GM23248 (cell line): ENCODE results near the gene FAM171A2. TPM values are rescaled to one million over a fixed set of nuclear protein-coding genes. Genes with fewer than 3 reads are reported as not detected.

Experiments used
- DNase-seq: peaks from one replicate; pipeline ENCODE4 v3.0.0-alpha.2; 2015
- H2AFZ ChIP-seq: fragments of 200-600 bp; sonication (generic); 2 replicates; pipeline ENCODE4 v1.6.1; 2016; ENCODE audit warnings: antibody characterized with exemption
- H3F3A ChIP-seq: fragments of 200-600 bp; sonication (generic); 2 replicates; pipeline ENCODE4 v1.6.1; 2016; ENCODE audit warnings: mild to moderate bottlenecking, antibody characterized with exemption, mixed run types; ENCODE audit not compliant: insufficient read depth
- H3K27ac ChIP-seq: fragments of 200-600 bp; sonication (generic); 2 replicates; pipeline ENCODE4 v1.5.1; 2016; ENCODE audit warnings: mild to moderate bottlenecking
- H3K27me3 ChIP-seq: fragments of 200-600 bp; sonication (generic); replicated peaks from 2 replicates; pipeline ENCODE4 v1.6.1; 2016; ENCODE audit warnings: mild to moderate bottlenecking; ENCODE audit not compliant: insufficient read depth
- H3K36me3 ChIP-seq: fragments of 200-600 bp; sonication (generic); 2 replicates; pipeline ENCODE4 v1.6.1; 2016; ENCODE audit warnings: low read depth, mild to moderate bottlenecking
- H3K4me1 ChIP-seq: fragments of 200-600 bp; sonication (generic); 2 replicates; pipeline ENCODE4 v1.6.1; 2016; ENCODE audit warnings: mild to moderate bottlenecking; ENCODE audit not compliant: insufficient read depth
- H3K4me2 ChIP-seq: fragments of 200-600 bp; sonication (generic); one replicate; pipeline ENCODE4 v1.6.1; 2016; ENCODE audit warnings: mild to moderate bottlenecking; ENCODE audit not compliant: unreplicated experiment
- H3K4me3 ChIP-seq: fragments of 200-600 bp; sonication (generic); 2 replicates; pipeline ENCODE4 v1.5.1; 2016; ENCODE audit warnings: mild to moderate bottlenecking
- H3K79me2 ChIP-seq: fragments of 200-600 bp; sonication (generic); 2 replicates; pipeline ENCODE4 v1.6.1; 2016; ENCODE audit warnings: mild to moderate bottlenecking; ENCODE audit not compliant: insufficient read depth
- H3K9ac ChIP-seq: fragments of 200-600 bp; sonication (generic); 2 replicates; pipeline ENCODE4 v1.6.1; 2016; ENCODE audit warnings: mild to moderate bottlenecking
- H3K9me2 ChIP-seq: fragments of 200-600 bp; sonication (generic); 2 replicates; pipeline ENCODE4 v1.6.1; 2016; ENCODE audit warnings: mixed run types, mild to moderate bottlenecking, moderate library complexity; ENCODE audit not compliant: insufficient read depth
- H3K9me3 ChIP-seq: fragments of 200-600 bp; sonication (generic); one replicate; pipeline ENCODE4 v1.6.1; 2017; ENCODE audit warnings: low read depth
- H4K20me1 ChIP-seq: fragments of 200-600 bp; sonication (generic); 2 replicates; pipeline ENCODE4 v1.6.0; 2016; ENCODE audit not compliant: insufficient read depth
- EZH2 ChIP-seq: fragments of 200-600 bp; sonication (generic); IDR thresholded peaks from 2 replicates; pipeline ENCODE4 v1.6.1; 2018; ENCODE audit warnings: antibody characterized with exemption, mild to moderate bottlenecking; ENCODE audit not compliant: insufficient read depth, poor library complexity, severe bottlenecking
- EZH2phosphoT487 ChIP-seq: fragments of 200-600 bp; sonication (generic); IDR thresholded peaks from 2 replicates; pipeline ENCODE4 v1.6.1; 2018; ENCODE audit warnings: antibody characterized with exemption, moderate library complexity, mild to moderate bottlenecking, low read depth; ENCODE audit not compliant: insufficient read depth
- WGBS, 2 experiments: methylation state at CpG; one replicate each; pipeline ENCODE4 v1.1.6; 2015 to 2017; ENCODE audit warnings: low lambda C conversion rate in 2 of 2, low coverage in 1 of 2; ENCODE audit errors: missing lambda C conversion rate in 2 of 2; 5-methylcytosine and 5-hydroxymethylcytosine counted together
- in situ Hi-C: fragments of 300-500 bp; cut with MboI; formaldehyde crosslinking; loops from 2 replicates; pipeline ENCODE4 v1.15.0; 2020
- polyA plus RNA-seq: library from polyadenylated mRNA; unstranded; fragments of >200 nt; fragmentation: Nextera tagmentation; extraction: Ambion mirVana; gene quantifications from 2 replicates; pipeline ENCODE4 v1.2.1, GENCODE V29; 2016
- total RNA-seq: library from RNA; depleted of rRNA; stranded (reverse); fragments of >200 nt; shearing (Covaris generic); gene quantifications from 2 replicates; pipeline ENCODE4 v1.2.3, GENCODE V29; 2014

The FAM171A2 gene
- total and polyA plus RNA-seq, 2 experiments from 2014 or later, result 0.25 to 4.8 TPM

- no peaks in the 10 kb centered on the region for H3K79me2 ChIP-seq
- no peaks in the 10 kb centered on the region for H3K4me1 ChIP-seq
- no peak for DNase-seq
- TF ChIP-seq EZH2phosphoT487 (no peak), EZH2 (no peak)
- no peak overlapping the region for H3K4me2 ChIP-seq
- H3K9me3 ChIP-seq, result no peaks in the 10 kb centered on the region
- no peaks in the 10 kb centered on the region for H3K9me2 ChIP-seq
- H2AFZ ChIP-seq, result no peak overlapping the region
- no peak overlapping the region for H3K4me3 ChIP-seq
- no peak overlapping the region for H3K27ac ChIP-seq
- no peak overlapping the region for H3K9ac ChIP-seq
- no peaks in the 10 kb centered on the region for H4K20me1 ChIP-seq
- H3K27me3 ChIP-seq, result peaks cover 16% of the 10 kb centered on the region
- in situ Hi-C loops, result no loop called here
- no peaks in the 10 kb centered on the region for H3K36me3 ChIP-seq
- no peaks in the 10 kb centered on the region for H3F3A ChIP-seq
- 12% methylated on average over 10 to 11 of the region's 11 CpGs for WGBS, 2 experiments
Measured at GRCh38 chr17:44314524-44314868, 49.2 kb downstream of the FAM171A2 start.

GRCh38 chr17:44314031-44314430 lies 49.6 kb downstream of the FAM171A2 start:
- H3K9me2 ChIP-seq, result no peaks in the 10 kb centered on the region
- no peak overlapping the region for H3K9ac ChIP-seq
- in situ Hi-C loops, result no loop called here
- H3F3A ChIP-seq, result no peaks in the 10 kb centered on the region
- 58% methylated on average over 7 of the region's 7 CpGs for WGBS, 2 experiments
- H3K36me3 ChIP-seq, result no peaks in the 10 kb centered on the region
- DNase-seq, result no peak
- no peaks in the 10 kb centered on the region for H3K79me2 ChIP-seq
- H3K4me3 ChIP-seq, result no peak overlapping the region
- H2AFZ ChIP-seq, result no peak overlapping the region
- no peaks in the 10 kb centered on the region for H3K9me3 ChIP-seq
- H3K4me2 ChIP-seq, result no peak overlapping the region
- H3K27ac ChIP-seq, result no peak overlapping the region
- no peaks in the 10 kb centered on the region for H3K4me1 ChIP-seq
- TF ChIP-seq EZH2, result no peak
- TF ChIP-seq EZH2phosphoT487, result no peak
- peaks cover 16% of the 10 kb centered on the region for H3K27me3 ChIP-seq
- H4K20me1 ChIP-seq, result no peaks in the 10 kb centered on the region

- Histone ChIP-seq H3K27me3 (peaks cover 19% of the 10 kb centered on the region), H3F3A (no peaks in the 10 kb centered on the region), H3K9me2 (no peaks in the 10 kb centered on the region), H3K36me3 (no peaks in the 10 kb centered on the region), H3K79me2 (no peaks in the 10 kb centered on the region), H3K9me3 (no peaks in the 10 kb centered on the region), H3K4me3 (no peak overlapping the region), H2AFZ (no peak overlapping the region), H3K27ac (no peak overlapping the region), H3K9ac (no peak overlapping the region), H4K20me1 (no peaks in the 10 kb centered on the region), H3K4me1 (no peaks in the 10 kb centered on the region), H3K4me2 (no peak overlapping the region)
- 50 to 65% methylated on average over 8 to 17 of the region's 17 CpGs for WGBS, 2 experiments
- no peak for DNase-seq
- TF ChIP-seq EZH2phosphoT487 (no peak), EZH2 (no peak)
- in situ Hi-C loops, result no loop called here
Measured at GRCh38 chr17:44312396-44313104, 51.1 kb downstream of the FAM171A2 start.

- in situ Hi-C loops, result no loop called here
- WGBS, 2 experiments, result 67 to 81% methylated on average over 3 to 5 of the region's 5 CpGs
- H3K36me3 ChIP-seq, result no peaks in the 10 kb centered on the region
- no peak overlapping the region for H3K4me3 ChIP-seq
- no peak overlapping the region for H3K4me2 ChIP-seq
- no peaks in the 10 kb centered on the region for H3K79me2 ChIP-seq
- no peaks in the 10 kb centered on the region for H3K4me1 ChIP-seq
- no peaks in the 10 kb centered on the region for H3K9me3 ChIP-seq
- no peak for DNase-seq
- H3K9ac ChIP-seq, result no peak overlapping the region
- no peaks in the 10 kb centered on the region for H4K20me1 ChIP-seq
- H3K27ac ChIP-seq, result no peak overlapping the region
- no peaks in the 10 kb centered on the region for H3F3A ChIP-seq
- H2AFZ ChIP-seq, result no peak overlapping the region
- peaks cover 27% of the 10 kb centered on the region for H3K27me3 ChIP-seq
- TF ChIP-seq EZH2phosphoT487, result no peak
- no peak for TF ChIP-seq EZH2
- no peaks in the 10 kb centered on the region for H3K9me2 ChIP-seq
Measured at GRCh38 chr17:44311562-44312181, 52.0 kb downstream of the FAM171A2 start.
